D721Med (cell line): ENCODE results near the gene STAC2.

Experiments used
- DNase-seq: peaks from one replicate; pipeline ENCODE4 v3.0.0; 2011; ENCODE audit warnings: low spot score; ENCODE audit not compliant: insufficient read length
- FAIRE-seq: peaks from 2 replicates; lab custom pipeline; 2011; peaks lifted over from hg19 to GRCh38; lab: Jason Lieb, UNC
- TF ChIP-seq, protein P1 (sequence below): IDR thresholded peaks from 2 replicates; pipeline ENCODE4 v1.5.1; 2012; ENCODE audit warnings: mild to moderate bottlenecking, control low read depth; ENCODE audit not compliant: insufficient read depth; ENCODE audit errors: missing control alignments

The STAC2 gene

DNA sequence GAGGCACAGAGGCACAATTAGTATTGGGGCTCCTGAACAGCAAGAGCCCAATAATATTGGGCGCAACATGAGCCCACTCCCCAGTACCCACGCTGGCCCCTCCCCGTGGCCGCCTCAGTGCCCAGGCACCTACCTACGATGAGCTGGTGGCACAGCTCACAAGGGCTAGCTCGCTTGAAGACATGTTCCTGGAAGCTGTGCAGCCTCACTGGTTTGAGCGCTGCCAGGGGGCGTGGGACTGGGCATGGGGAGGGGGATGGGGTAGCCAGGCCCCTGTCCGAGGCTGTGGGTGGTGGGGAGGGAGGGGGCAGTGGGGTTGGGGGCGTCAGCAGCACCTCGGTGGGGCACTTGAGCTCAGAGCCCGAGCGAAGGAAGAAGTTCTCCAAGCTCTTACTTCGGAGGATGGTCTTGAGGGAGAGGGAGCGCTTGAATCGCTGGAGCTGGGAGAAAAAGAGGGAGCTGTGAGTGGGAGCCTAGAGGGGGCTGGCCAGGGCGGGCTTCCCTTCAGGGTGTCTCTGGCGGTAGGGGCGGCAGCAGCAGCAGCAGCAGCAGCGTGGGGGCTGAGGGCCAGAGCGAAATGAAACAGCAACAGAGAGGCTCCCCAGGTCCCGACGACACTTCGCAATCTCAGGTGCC is 7.9 kb downstream of the STAC2 start:
- FAIRE-seq (no peak), DNase-seq (no peak)

DNA sequence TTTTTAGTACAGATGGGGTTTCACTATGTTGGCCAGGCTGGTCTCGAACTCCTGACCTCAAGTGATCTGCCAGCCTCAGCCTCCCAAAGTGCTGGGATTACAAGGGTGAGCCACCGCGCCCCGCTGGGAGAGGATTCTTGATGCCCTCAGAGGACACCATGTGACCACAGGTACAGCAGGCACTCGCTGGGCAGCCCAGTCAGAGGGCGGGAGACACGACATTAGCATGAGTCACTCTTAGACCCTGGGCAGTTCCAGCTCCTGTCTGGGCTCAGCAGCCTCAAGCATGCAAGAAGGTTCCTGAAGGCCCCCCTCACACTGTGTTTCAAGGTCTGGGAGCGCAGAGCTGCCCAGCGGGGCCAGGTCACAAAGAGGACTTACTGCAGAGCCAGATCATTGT is 11.9 kb downstream of the STAC2 start:
- no peak for DNase-seq
- TF ChIP-seq, protein P1, sequence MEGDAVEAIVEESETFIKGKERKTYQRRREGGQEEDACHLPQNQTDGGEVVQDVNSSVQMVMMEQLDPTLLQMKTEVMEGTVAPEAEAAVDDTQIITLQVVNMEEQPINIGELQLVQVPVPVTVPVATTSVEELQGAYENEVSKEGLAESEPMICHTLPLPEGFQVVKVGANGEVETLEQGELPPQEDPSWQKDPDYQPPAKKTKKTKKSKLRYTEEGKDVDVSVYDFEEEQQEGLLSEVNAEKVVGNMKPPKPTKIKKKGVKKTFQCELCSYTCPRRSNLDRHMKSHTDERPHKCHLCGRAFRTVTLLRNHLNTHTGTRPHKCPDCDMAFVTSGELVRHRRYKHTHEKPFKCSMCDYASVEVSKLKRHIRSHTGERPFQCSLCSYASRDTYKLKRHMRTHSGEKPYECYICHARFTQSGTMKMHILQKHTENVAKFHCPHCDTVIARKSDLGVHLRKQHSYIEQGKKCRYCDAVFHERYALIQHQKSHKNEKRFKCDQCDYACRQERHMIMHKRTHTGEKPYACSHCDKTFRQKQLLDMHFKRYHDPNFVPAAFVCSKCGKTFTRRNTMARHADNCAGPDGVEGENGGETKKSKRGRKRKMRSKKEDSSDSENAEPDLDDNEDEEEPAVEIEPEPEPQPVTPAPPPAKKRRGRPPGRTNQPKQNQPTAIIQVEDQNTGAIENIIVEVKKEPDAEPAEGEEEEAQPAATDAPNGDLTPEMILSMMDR, result no peak
- no peak for FAIRE-seq

More for the DNA sequence above, 7.9 kb downstream of the STAC2 start:
- TF ChIP-seq, protein P1, result no peak

DNA sequence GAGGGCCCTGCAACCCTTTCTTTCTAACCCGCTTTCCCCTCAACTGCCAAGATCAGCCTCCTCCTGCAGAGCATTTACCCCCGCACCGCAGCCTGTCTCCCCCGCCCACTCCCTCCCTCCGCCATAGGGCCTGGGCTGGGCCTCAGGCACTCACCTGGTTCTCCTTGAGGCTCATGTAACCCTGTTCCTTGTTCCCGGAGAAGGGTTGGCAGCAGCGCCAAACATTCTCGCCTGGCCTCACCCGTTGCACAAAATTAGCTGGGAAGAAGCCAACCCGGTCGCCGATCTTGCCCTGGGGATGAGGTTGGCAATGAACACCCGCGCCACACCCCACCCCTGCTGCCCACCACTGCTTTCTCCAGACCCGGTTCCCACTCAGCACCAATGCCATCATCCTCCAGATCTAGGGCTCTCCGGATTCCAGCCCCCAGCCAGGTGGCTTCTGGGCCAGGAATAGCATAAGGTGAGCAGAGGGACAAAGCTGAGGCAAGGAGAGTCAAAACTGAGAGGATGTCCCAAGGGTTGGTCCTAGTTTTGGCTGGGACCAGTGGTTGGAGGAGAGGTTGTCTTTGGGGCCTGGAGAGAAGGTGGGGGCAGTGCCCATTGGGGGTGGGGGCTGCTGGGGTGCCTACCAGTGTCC is 12.8 kb downstream of the STAC2 start:
- FAIRE-seq, result no peak
- TF ChIP-seq, protein P1, result no peak
- no peak for DNase-seq

DNA sequence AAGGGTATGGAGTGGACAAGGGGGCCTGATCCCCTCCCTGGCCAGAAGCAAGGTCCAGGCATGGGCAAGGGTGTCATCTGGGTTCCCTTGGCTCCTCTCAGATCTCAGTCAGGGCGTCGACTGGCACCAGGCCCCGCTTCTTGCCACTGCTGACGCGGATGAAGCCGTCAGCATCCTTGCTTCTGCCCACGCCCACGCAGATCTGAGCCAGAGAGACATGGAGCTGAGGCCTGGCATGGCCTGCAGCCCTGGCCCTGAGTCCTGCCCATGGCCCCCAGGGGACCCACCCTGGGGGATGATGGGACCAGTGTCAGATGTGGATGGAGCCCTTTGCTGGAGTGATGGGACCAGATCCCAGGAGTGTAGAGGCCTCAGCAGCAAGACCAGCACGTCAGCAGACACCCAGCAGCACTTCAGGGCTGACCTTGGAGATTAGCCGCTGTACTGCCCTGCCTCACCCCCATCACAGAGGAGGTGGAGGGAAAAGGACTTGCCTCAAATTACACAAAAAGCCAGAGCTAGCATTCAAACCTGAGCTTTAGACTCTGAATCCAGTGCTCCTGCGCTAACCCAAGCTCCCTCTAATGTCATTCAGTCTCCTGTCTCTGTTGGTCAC is 13.4 kb downstream of the STAC2 start:
- TF ChIP-seq, protein P1, result no peak
- no peak for DNase-seq
- no peak for FAIRE-seq

GRCh38 chr17:39210093-39210434 is 15.7 kb downstream of the STAC2 start:
- no peak for DNase-seq
- TF ChIP-seq, protein P1, result no peak
- no peak for FAIRE-seq

- FAIRE-seq (no peak), DNase-seq (no peak)
- TF ChIP-seq, protein P1, result no peak
Measured at GRCh38 chr17:39209317-39210092, 16.2 kb downstream of the STAC2 start.
